SK-N-SH (cell line): Measurements from ENCODE around the gene TAF13. TPM values are rescaled to one million over a fixed set of nuclear protein-coding genes. Genes with fewer than 3 reads are reported as not detected.

ENCODE experiments used
- CTCF ChIA-PET: fragments of 300-600, 350-600 bp; formaldehyde crosslinking; extraction: SDS; loops from one replicate; lab custom pipeline; 2021; lab: Yijun Ruan, JAX
- POLR2A ChIA-PET: fragments of 350-600 bp; sonication (Branson Sonifier 250); formaldehyde crosslinking; extraction: SDS; loops from one replicate; lab custom pipeline; 2020; ENCODE audit warnings: antibody characterized with exemption, inconsistent platforms; lab: Yijun Ruan, JAX
- DNase-seq: peaks from one replicate; pipeline ENCODE4 v3.0.0; 2012
- H2AFZ ChIP-seq: fragments of 200-600 bp; sonication (generic); 2 replicates; pipeline ENCODE4 v1.8.1; 2016; ENCODE audit warnings: antibody characterized with exemption, mild to moderate bottlenecking, low read depth
- H3F3A ChIP-seq: fragments of 200-600 bp; sonication (generic); replicated peaks from 2 replicates; pipeline ENCODE3; 2016; ENCODE audit warnings: antibody characterized with exemption, mild to moderate bottlenecking; ENCODE audit not compliant: insufficient read depth
- H3K27ac ChIP-seq, 2 experiments: fragments of 200-500 bp in 1 of 2; fragments of 200-600 bp in 1 of 2; sonication (Bioruptor generic) in 1 of 2; sonication (generic), shearing (Covaris generic) in 1 of 2; 2 replicates each; pipeline versions ENCODE4 v1.5.1 to v1.6.1; 2014 to 2016; ENCODE audit warnings: low read depth in 2 of 2, inconsistent platforms in 1 of 2, low read length in 1 of 2, mild to moderate bottlenecking in 1 of 2, mixed read lengths in 1 of 2
- H3K27me3 ChIP-seq: fragments of 200-600 bp; sonication (generic), shearing (Covaris generic); 2 replicates; pipeline ENCODE4 v1.6.1; 2016; ENCODE audit warnings: mixed run types; ENCODE audit not compliant: insufficient read depth
- H3K36me3 ChIP-seq, 2 experiments: fragments of 200-500 bp in 1 of 2; fragments of 200-600 bp in 1 of 2; sonication (Bioruptor generic) in 1 of 2; sonication (generic) in 1 of 2; replicated peaks in 1 of 2; 2 replicates each; pipeline versions ENCODE3 to v1.5.1; 2014 to 2016; ENCODE audit warnings: low read length in 1 of 2, mild to moderate bottlenecking in 1 of 2; ENCODE audit not compliant: insufficient read depth in 2 of 2, control insufficient read depth in 1 of 2
- H3K4me1 ChIP-seq, 2 experiments: fragments of 200-500 bp in 1 of 2; fragments of 200-600 bp in 1 of 2; sonication (Bioruptor generic) in 1 of 2; sonication (generic), shearing (Covaris generic) in 1 of 2; 2 replicates each; pipeline versions ENCODE4 v1.5.1 to v1.6.1; 2014 to 2016; ENCODE audit warnings: low read depth in 1 of 2, low read length in 1 of 2, mixed run types in 1 of 2; ENCODE audit not compliant: insufficient read depth in 2 of 2, control insufficient read depth in 1 of 2
- H3K4me2 ChIP-seq: fragments of 200-600 bp; sonication (generic), shearing (Covaris generic); 2 replicates; pipeline ENCODE4 v1.6.1; 2017; ENCODE audit warnings: mixed run types
- H3K4me3 ChIP-seq, 2 experiments: fragments of 200-500 bp in 1 of 2; fragments of 200-600 bp in 1 of 2; sonication (Bioruptor generic) in 1 of 2; sonication (generic), shearing (Covaris generic) in 1 of 2; 2 replicates each; pipeline versions ENCODE4 v1.5.1 to v1.8.1; 2014 to 2016; ENCODE audit warnings: low read depth in 2 of 2, inconsistent platforms in 1 of 2, low read length in 1 of 2, mild to moderate bottlenecking in 1 of 2, mixed read lengths in 1 of 2, moderate library complexity in 1 of 2
- H3K79me2 ChIP-seq: fragments of 200-600 bp; sonication (generic); 2 replicates; pipeline ENCODE4 v1.8.1; 2017; ENCODE audit warnings: mild to moderate bottlenecking; ENCODE audit not compliant: insufficient read depth
- H3K9ac ChIP-seq: fragments of 200-600 bp; sonication (generic); 2 replicates; pipeline ENCODE4 v1.6.1; 2017; ENCODE audit warnings: mixed run types
- H3K9me2 ChIP-seq: fragments of 200-600 bp; sonication (generic); 2 replicates; pipeline ENCODE4 v1.6.1; 2017; ENCODE audit warnings: mixed run types
- H3K9me3 ChIP-seq: fragments of 200-600 bp; sonication (generic); 2 replicates; pipeline ENCODE4 v1.6.1; 2017; ENCODE audit warnings: mixed run types, mild to moderate bottlenecking, moderate library complexity
- H4K20me1 ChIP-seq: fragments of 200-600 bp; sonication (generic); 2 replicates; pipeline ENCODE4 v1.6.1; 2017; ENCODE audit warnings: mild to moderate bottlenecking, mixed run types; ENCODE audit not compliant: insufficient read depth
- CHD2 ChIP-seq: fragments of 150-350 bp; IDR thresholded peaks from 2 replicates; pipeline ENCODE4 v1.6.1; 2018; ENCODE audit warnings: low read length; ENCODE audit not compliant: partially characterized antibody
- ELF1 ChIP-seq: IDR thresholded peaks from 2 replicates; pipeline ENCODE4 v1.4.0; 2012
- EP300 ChIP-seq, 2 experiments: IDR thresholded peaks; 2 replicates each; pipeline versions ENCODE4 v1.4.0 to v1.6.1; 2012; ENCODE audit warnings: borderline replicate concordance in 1 of 2, low read depth in 1 of 2, low read length in 1 of 2
- EZH2phosphoT487 ChIP-seq: fragments of 200-600 bp; sonication (generic); IDR thresholded peaks from 2 replicates; pipeline ENCODE4 v1.6.1; 2017; ENCODE audit warnings: low read depth, mixed run types, mild to moderate bottlenecking, antibody characterized with exemption, moderate library complexity, borderline replicate concordance
- FOXJ3 ChIP-seq: sonication (generic); formaldehyde crosslinking; IDR thresholded peaks from 2 replicates; pipeline ENCODE4 v1.5.1; 2020; ENCODE audit warnings: mild to moderate bottlenecking, missing genetic modification reagents
- GATA2 ChIP-seq: sonication (generic); formaldehyde crosslinking; IDR thresholded peaks from 2 replicates; pipeline ENCODE4 v1.5.0; 2020; ENCODE audit warnings: mild to moderate bottlenecking, missing genetic modification reagents
- IRF3 ChIP-seq: fragments of 150-350 bp; IDR thresholded peaks from 2 replicates; pipeline ENCODE4 v1.6.1; 2016; ENCODE audit warnings: mild to moderate bottlenecking, low read depth, low read length
- JUND ChIP-seq: IDR thresholded peaks from 2 replicates; pipeline ENCODE4 v1.4.0; 2012
- MEF2A ChIP-seq: IDR thresholded peaks from 2 replicates; pipeline ENCODE4 v1.4.0; 2012; ENCODE audit warnings: low read depth, borderline replicate concordance
- MXI1 ChIP-seq: IDR thresholded peaks from 2 replicates; pipeline ENCODE4 v1.6.1; 2012; ENCODE audit warnings: mild to moderate bottlenecking, low read depth, low read length, improper control_type of control experiment
- NFIC ChIP-seq: IDR thresholded peaks from 2 replicates; pipeline ENCODE4 v1.4.0; 2012; ENCODE audit warnings: borderline replicate concordance
- NRF1 ChIP-seq: IDR thresholded peaks from 2 replicates; pipeline ENCODE4 v1.6.1; 2012; ENCODE audit warnings: low read depth, mild to moderate bottlenecking, low read length
- RCOR1 ChIP-seq: fragments of 150-350 bp; IDR thresholded peaks from 2 replicates; pipeline ENCODE4 v1.6.1; 2017; ENCODE audit warnings: antibody characterized with exemption, low read length
- REST ChIP-seq: IDR thresholded peaks from 2 replicates; pipeline ENCODE4 v1.6.1; 2012; ENCODE audit warnings: mild to moderate bottlenecking, low read depth, low read length, moderate library complexity
- RFX5 ChIP-seq: IDR thresholded peaks from 2 replicates; pipeline ENCODE4 v1.6.1; 2012; ENCODE audit warnings: mild to moderate bottlenecking, improper control_type of control experiment, low read length
- RXRA ChIP-seq: IDR thresholded peaks from 2 replicates; pipeline ENCODE4 v1.4.0; 2012; ENCODE audit warnings: low read depth, mild to moderate bottlenecking, borderline replicate concordance
- TAF1 ChIP-seq: IDR thresholded peaks from 2 replicates; pipeline ENCODE4 v1.6.1; 2012; ENCODE audit warnings: low read depth, mild to moderate bottlenecking, low read length, moderate library complexity, borderline replicate concordance
- USF2 ChIP-seq: fragments of 150-350 bp; IDR thresholded peaks from 2 replicates; pipeline ENCODE4 v1.6.1; 2017; ENCODE audit warnings: antibody characterized with exemption, low read length, low read depth, borderline replicate concordance
- ZBTB33 ChIP-seq: IDR thresholded peaks from 2 replicates; pipeline ENCODE4 v1.4.0; 2012; ENCODE audit warnings: low read depth, borderline replicate concordance
- WGBS: methylation state at CpG from one replicate; pipeline ENCODE4 v1.1.6; 2017; ENCODE audit warnings: low lambda C conversion rate; 5-methylcytosine and 5-hydroxymethylcytosine counted together
- polyA plus RNA-seq, 3 experiments: library from polyadenylated mRNA; depleted of rRNA; stranded (reverse); fragments of >200 nt; gene quantifications; 2 replicates each; pipeline ENCODE4 v1.2.3, GENCODE V29; 2012

The TAF13 gene
- polyA plus RNA-seq, 1 of the 3 experiments (the other 2 are of a cell fraction), result 16.0 TPM

GRCh38 chr1:109050228-109050995, 25.4 kb downstream of the TAF13 start (continued):
- no peak for TF ChIP-seq FOXJ3 (CRISPR knock-in tag)
- TF ChIP-seq NFIC, result no peak
- no peak for TF ChIP-seq MEF2A
- no peak for TF ChIP-seq ELF1
- TF ChIP-seq, all 33 proteins: peak for 0

- POLR2A ChIA-PET, result no interaction called here
- CTCF ChIA-PET, result no interaction called here
- Histone ChIP-seq H3K4me2 (no peak overlapping the region), H3K9me3 (no peaks in the 10 kb centered on the region), H3F3A (no peaks in the 10 kb centered on the region), H3K79me2 (no peaks in the 10 kb centered on the region), H3K27me3 (no peaks in the 10 kb centered on the region), H4K20me1 (no peaks in the 10 kb centered on the region), H3K9ac (no peak overlapping the region), H2AFZ (no peak overlapping the region), H3K9me2 (no peaks in the 10 kb centered on the region), H3K4me1 (no peaks in the 10 kb centered on the region), H3K36me3 (no peaks in the 10 kb centered on the region), H3K27ac (no peak overlapping the region), H3K4me3 (no peak overlapping the region)
- WGBS, result 53% methylated on average over 2 of the region's 2 CpGs
- TF ChIP-seq NFIC, result no peak
- no peak for TF ChIP-seq TAF1
- TF ChIP-seq ZBTB33, result no peak
- no peak for TF ChIP-seq RFX5
- no peak for TF ChIP-seq FOXJ3 (CRISPR knock-in tag)
- no peak for TF ChIP-seq RXRA
- no peak for TF ChIP-seq USF2
- TF ChIP-seq CHD2, result no peak
- TF ChIP-seq MEF2A, result no peak
- TF ChIP-seq NRF1, result no peak
- no peak for TF ChIP-seq EZH2phosphoT487
- no peak for TF ChIP-seq REST
- TF ChIP-seq GATA2, result no peak
- no peak for TF ChIP-seq MXI1
- no peak for TF ChIP-seq RCOR1
- no peak for TF ChIP-seq IRF3
- TF ChIP-seq EP300 (IDR thresholded peaks at IDR 0.05; ENCODE audit: borderline replicate concordance in 1 of 2, low read depth in 1 of 2, low read length in 1 of 2), result no peak
- no peak for TF ChIP-seq JUND
- DNase-seq, result no peak
These were observed 27.5 kb downstream of the TAF13 start for GRCh38 chr1:109048335-109048734.
